ENCODE measurements around the gene CYGB. TPM values are rescaled to one million over a fixed set of nuclear protein-coding genes. Genes with fewer than 3 reads are reported as not detected.

CYGB gene
- total RNA-seq, 1 donor from 2014 or later: 49.9 TPM

GRCh38 chr17:76549539-76549938, 12.0 kb upstream of the CYGB start:
- no peak for TF ChIP-seq CTCF (conservative IDR thresholded peaks at IDR 0.05; ENCODE audit: low read depth, low read length)
- H3K4me3 ChIP-seq (ENCODE audit: low read depth, low read length): no peak overlapping the region
- no peak for DNase-seq (ENCODE audit: low read depth)

GRCh38 chr17:76549215-76549518, 11.7 kb upstream of the CYGB start:
- no peak overlapping the region for H3K4me3 ChIP-seq (ENCODE audit: low read depth, low read length)
- TF ChIP-seq CTCF (conservative IDR thresholded peaks at IDR 0.05; ENCODE audit: low read depth, low read length): no peak
- DNase-seq (ENCODE audit: low read depth): no peak

DNA sequence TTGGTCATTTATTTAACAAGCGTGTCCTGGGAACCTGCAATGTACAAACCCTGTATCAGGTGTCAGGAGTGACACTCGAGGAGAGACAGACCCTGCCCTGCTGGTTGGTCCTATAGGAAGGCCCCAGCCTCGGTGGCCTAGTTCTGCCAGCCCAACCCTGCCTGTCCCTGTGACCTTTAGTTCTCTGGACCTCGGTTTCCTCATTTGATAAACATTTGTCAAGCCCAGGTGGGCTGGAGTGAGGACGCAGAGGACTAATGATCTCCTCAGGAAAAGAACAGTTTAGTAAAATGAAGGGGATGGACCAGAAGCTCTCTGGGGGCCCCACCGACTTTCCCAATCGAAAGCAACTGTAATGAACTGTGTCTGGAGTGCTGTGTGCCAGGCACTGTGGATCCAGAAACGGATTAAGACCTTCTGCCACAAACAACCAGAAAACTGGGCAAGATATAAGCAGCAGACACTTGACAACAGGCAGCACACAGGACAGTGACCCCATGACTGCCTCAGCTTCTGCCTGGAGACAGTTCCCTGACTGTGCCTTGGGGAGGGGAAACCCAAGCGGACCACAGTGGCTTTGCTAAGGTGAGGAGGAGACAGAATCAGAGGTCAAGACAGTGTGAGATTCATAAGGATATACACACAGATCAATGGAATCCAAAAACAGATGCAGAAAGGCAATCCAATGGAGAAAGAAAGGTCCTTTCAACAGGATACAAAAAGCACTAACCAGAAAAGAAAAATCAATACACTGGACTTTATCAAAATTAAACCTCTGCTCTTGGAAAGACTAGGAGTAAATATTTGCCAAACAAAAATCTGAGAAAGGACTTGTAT, 11.1 kb upstream of the CYGB start:
- no peak for DNase-seq (ENCODE audit: low read depth)
- TF ChIP-seq CTCF (conservative IDR thresholded peaks at IDR 0.05; ENCODE audit: low read depth, low read length): no peak
- H3K4me3 ChIP-seq (ENCODE audit: low read depth, low read length): no peak overlapping the region

DNA sequence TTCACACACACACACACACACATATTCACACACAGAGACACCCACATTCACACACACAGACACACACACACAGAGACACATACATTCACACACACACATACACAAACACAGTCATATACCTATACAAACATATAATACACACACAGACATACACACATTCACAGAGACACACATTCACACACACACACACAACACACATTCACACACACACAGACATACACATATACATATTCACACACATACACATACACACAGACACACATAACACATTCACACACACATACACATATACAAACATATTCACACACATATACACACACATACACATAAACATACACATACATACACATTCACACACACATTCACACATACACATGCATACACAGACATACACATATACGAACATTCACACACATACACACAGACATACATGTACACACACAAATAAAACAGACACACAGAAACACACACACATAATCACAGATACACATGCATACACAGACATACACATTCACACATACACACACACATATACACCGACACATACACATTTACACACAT, 10.2 kb upstream of the CYGB start:
- no peak for TF ChIP-seq CTCF (conservative IDR thresholded peaks at IDR 0.05; ENCODE audit: low read depth, low read length)
- no peak for DNase-seq (ENCODE audit: low read depth)
- no peak overlapping the region for H3K4me3 ChIP-seq (ENCODE audit: low read depth, low read length)

DNA sequence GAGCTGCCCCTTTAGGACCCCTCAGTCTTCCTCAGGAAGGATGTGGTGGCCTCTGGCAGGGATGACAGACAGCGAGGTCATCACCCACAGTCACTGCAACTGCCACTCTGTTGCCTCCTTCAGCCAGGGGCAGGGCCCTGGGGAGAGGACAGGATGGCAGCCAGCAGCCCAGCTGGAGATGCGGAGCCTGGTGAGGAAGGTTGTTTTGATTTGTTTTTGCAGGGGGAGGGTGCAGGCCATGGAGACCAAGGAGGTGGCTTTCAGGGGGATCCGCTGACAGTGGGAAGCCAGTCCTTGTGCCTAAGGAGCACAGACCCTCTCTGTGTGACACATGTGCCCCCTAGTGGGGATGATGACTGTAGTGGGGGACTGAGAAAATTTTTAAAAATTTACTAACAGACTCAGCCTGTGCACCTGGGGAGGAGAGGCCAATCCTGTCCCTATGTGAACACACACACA, 9.7 kb upstream of the CYGB start:
- no peak overlapping the region for H3K4me3 ChIP-seq (ENCODE audit: low read depth, low read length)
- DNase-seq (ENCODE audit: low read depth): no peak
- peak; percentile 74 for TF ChIP-seq CTCF (conservative IDR thresholded peaks at IDR 0.05; ENCODE audit: low read depth, low read length)

DNA sequence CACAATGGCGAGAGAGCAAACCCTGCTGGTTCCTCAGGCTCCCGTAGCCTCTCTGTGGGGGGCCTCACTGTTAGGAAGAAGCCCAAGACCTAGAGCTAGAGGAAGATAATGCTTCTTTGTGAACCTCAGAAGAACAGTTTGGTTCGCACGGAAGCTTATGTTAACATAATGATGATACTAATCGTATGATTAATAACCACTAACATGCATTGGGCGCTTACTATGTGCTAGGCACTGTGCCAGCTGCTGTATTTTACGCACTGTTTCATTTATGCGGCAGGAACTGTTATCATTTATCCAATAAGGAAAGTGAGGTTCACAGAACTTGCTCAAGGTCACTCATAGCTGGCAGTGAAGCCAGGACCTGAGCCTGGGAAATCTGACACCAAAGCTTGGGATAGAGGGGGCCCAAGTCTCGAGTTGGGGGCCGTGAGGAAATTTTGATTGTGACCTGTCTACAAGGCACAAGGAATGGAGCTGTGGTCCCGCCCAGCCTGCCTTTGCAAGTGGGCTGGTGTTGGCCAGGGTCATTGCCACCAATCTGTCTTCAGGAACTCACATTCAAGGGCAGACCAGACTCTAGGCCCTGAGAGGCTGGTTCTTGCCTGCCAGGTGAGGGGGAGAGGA, 9.2 kb upstream of the CYGB start:
- no peak for DNase-seq (ENCODE audit: low read depth)
- no peak for TF ChIP-seq CTCF (conservative IDR thresholded peaks at IDR 0.05; ENCODE audit: low read depth, low read length)
- H3K4me3 ChIP-seq (ENCODE audit: low read depth, low read length): no peak overlapping the region
